MCF 10A (cell line): ENCODE measurements around the gene OLA1. TPM values are rescaled to one million over a fixed set of nuclear protein-coding genes. Genes with fewer than 3 reads are reported as not detected.

Experiments
- BruUV-seq: library from RNA; stranded (reverse); fragments of 400-500 nt; replicated peaks from 2 replicates; lab custom pipeline; 2021; lab: Mats Ljungman, UMichigan
- CTCF ChIA-PET: fragments of 300-600 bp; sonication (Branson Sonifier 250); formaldehyde crosslinking; extraction: SDS; loops from one replicate; lab custom pipeline; 2021; ENCODE audit warnings: antibody characterized with exemption, inconsistent platforms; lab: Yijun Ruan, JAX
- POLR2A ChIA-PET: fragments of 300-600, 350-650 bp; sonication (Branson Sonifier 250); formaldehyde crosslinking; extraction: SDS; loops from one replicate; lab custom pipeline; 2020; ENCODE audit warnings: antibody characterized with exemption, inconsistent platforms; lab: Yijun Ruan, JAX
- DNase-seq: peaks from one replicate; pipeline ENCODE4 v3.0.0-alpha.2; 2018; ENCODE audit not compliant: unreplicated experiment
- H3K27ac Mint-ChIP-seq: one replicate; pipeline ENCODE4 v1.8.0; 2022; ENCODE audit warnings: mild to moderate bottlenecking, low read depth, mixed read lengths; ENCODE audit not compliant: unreplicated experiment
- H3K27me3 Mint-ChIP-seq: one replicate; pipeline ENCODE4 v1.8.0; 2022; ENCODE audit warnings: mixed read lengths; ENCODE audit not compliant: insufficient read depth, unreplicated experiment
- H3K36me3 Mint-ChIP-seq: one replicate; pipeline ENCODE4 v1.8.0; 2022; ENCODE audit warnings: mild to moderate bottlenecking, moderate library complexity, mixed read lengths; ENCODE audit not compliant: insufficient read depth, unreplicated experiment
- H3K4me1 Mint-ChIP-seq: one replicate; pipeline ENCODE4 v1.8.0; 2022; ENCODE audit warnings: mixed read lengths; ENCODE audit not compliant: insufficient read depth, unreplicated experiment
- H3K4me3 Mint-ChIP-seq: one replicate; pipeline ENCODE4 v1.8.0; 2022; ENCODE audit warnings: mild to moderate bottlenecking, moderate library complexity, mixed read lengths; ENCODE audit not compliant: unreplicated experiment
- H3K9me3 Mint-ChIP-seq: one replicate; pipeline ENCODE4 v1.8.0; 2022; ENCODE audit warnings: mixed read lengths; ENCODE audit not compliant: unreplicated experiment
- CTCF ChIP-seq: fragments of 200-600 bp; IDR thresholded peaks from one replicate; pipeline ENCODE4 v1.8.0; 2022; ENCODE audit warnings: antibody characterized with exemption, mild to moderate bottlenecking; ENCODE audit not compliant: unreplicated experiment
- intact Hi-C: fragments of 100-400 bp; cut with micrococcal nuclease; formaldehyde crosslinking; loops from 2 replicates; pipeline ENCODE4 v1.14.1; 2022
- total RNA-seq: library from RNA; stranded (reverse); gene quantifications from 2 replicates; pipeline ENCODE4 v1.2.3, GENCODE V29; 2022

Gene OLA1
- total RNA-seq, 1 experiment from 2014 or later: 224 TPM

- CTCF ChIA-PET: interaction anchor here (0.8 to 1.7 kb wide), 3 partner anchors 183 to 1082 kb away, joined by 3 to 8 read pairs (median 4); no protein-coding TSS in a partner anchor
- Mint-ChIP-seq H3K27ac (peak overlapping the region; percentile 70), H3K4me1 (peaks cover 45% of the 10 kb centered on the region), H3K9me3 (no peaks in the 10 kb centered on the region), H3K36me3 (no peaks in the 10 kb centered on the region), H3K27me3 (no peaks in the 10 kb centered on the region), H3K4me3 (peak overlapping the region; percentile 3)
- intact Hi-C loops: no loop called here
- no peak for TF ChIP-seq CTCF
- BruUV-seq: no TSS peak
- peak; percentile 70 for DNase-seq
- POLR2A ChIA-PET: interaction anchor here (0.7 to 1.4 kb wide), 7 partner anchors 11 to 95 kb away, joined by 3 to 4 read pairs (median 3); partner anchors contain the start of gene OLA1
Observed at GRCh38 chr2:174153757-174154680, 94.3 kb downstream of the OLA1 start.

- no peak for DNase-seq
Observed at GRCh38 chr2:174149530-174149929, 98.8 kb downstream of the OLA1 start.

GRCh38 chr2:174148833-174149232, 99.5 kb downstream of the OLA1 start:
- intact Hi-C loops: no loop called here
- H3K27me3 Mint-ChIP-seq: no peaks in the 10 kb centered on the region
- no peaks in the 10 kb centered on the region for H3K9me3 Mint-ChIP-seq

More at GRCh38 chr2:174149530-174149929, 98.8 kb downstream of the OLA1 start:
- TF ChIP-seq CTCF: no peak
- Mint-ChIP-seq H3K9me3 (no peaks in the 10 kb centered on the region), H3K36me3 (peaks cover 4% of the 10 kb centered on the region), H3K27ac (no peak overlapping the region), H3K4me1 (peaks cover 30% of the 10 kb centered on the region), H3K4me3 (no peak overlapping the region), H3K27me3 (no peaks in the 10 kb centered on the region)
- intact Hi-C loops: no loop called here
- ChIA-PET POLR2A (interaction anchor here (1.0 kb wide), 1 partner anchor 24 kb away, joined by 3 read pairs; no protein-coding TSS in a partner anchor), CTCF (interaction anchor here (0.6 kb wide), 2 partner anchors 881 to 1336 kb away, joined by 3 read pairs; no protein-coding TSS in a partner anchor)
- BruUV-seq: no TSS peak

More at GRCh38 chr2:174148833-174149232, 99.5 kb downstream of the OLA1 start:
- Mint-ChIP-seq H3K4me1 (peaks cover 23% of the 10 kb centered on the region), H3K36me3 (peaks cover 4% of the 10 kb centered on the region), H3K27ac (no peak overlapping the region), H3K4me3 (no peak overlapping the region)
- ChIA-PET CTCF (interaction anchor here (0.6 kb wide), 3 partner anchors 197 to 1335 kb away, joined by 3 read pairs; no protein-coding TSS in a partner anchor), POLR2A (interaction anchor here (1.0 kb wide), 1 partner anchor 25 kb away, joined by 3 read pairs; no protein-coding TSS in a partner anchor)
- BruUV-seq: no TSS peak
- no peak for DNase-seq
- TF ChIP-seq CTCF: no peak
